GM23338 (cell line): ENCODE results near the gene TPR. TPM values are rescaled to one million over a fixed set of nuclear protein-coding genes. Genes with fewer than 3 reads are reported as not detected.

Experiments used
- ATAC-seq: fragments of 200-7000 bp; cut with Tn5 transposase; 3 replicates; pipeline ENCODE4 v1.9.1; 2020
- DNase-seq: peaks from one replicate; pipeline ENCODE4 v3.0.0-alpha.2; 2015; ENCODE audit warnings: low spot score
- H2AFZ ChIP-seq: fragments of 200-600 bp; sonication (generic); 2 replicates; pipeline ENCODE4 v1.8.0; 2016; ENCODE audit warnings: antibody characterized with exemption, mild to moderate bottlenecking, moderate library complexity
- H3F3A ChIP-seq: fragments of 200-600 bp; sonication (generic); replicated peaks from 2 replicates; pipeline ENCODE4 v1.8.0; 2017; ENCODE audit warnings: antibody characterized with exemption, mixed run types, low read depth
- H3K27ac ChIP-seq: fragments of 200-600 bp; sonication (generic); 2 replicates; pipeline ENCODE4 v1.6.1; 2016; ENCODE audit warnings: low read depth
- H3K27me3 ChIP-seq: fragments of 200-600 bp; sonication (generic); 2 replicates; pipeline ENCODE4 v1.8.0; 2016; ENCODE audit warnings: mild to moderate bottlenecking, mixed run types, moderate library complexity; ENCODE audit not compliant: insufficient read depth
- H3K36me3 ChIP-seq: fragments of 200-600 bp; sonication (generic); 2 replicates; pipeline ENCODE4 v1.8.0; 2016; ENCODE audit warnings: mild to moderate bottlenecking; ENCODE audit not compliant: insufficient read depth
- H3K4me1 ChIP-seq: fragments of 200-600 bp; sonication (generic); 2 replicates; pipeline ENCODE4 v1.8.0; 2016; ENCODE audit warnings: mild to moderate bottlenecking, moderate library complexity; ENCODE audit not compliant: insufficient read depth
- H3K4me2 ChIP-seq: fragments of 200-600 bp; sonication (generic); 2 replicates; pipeline ENCODE4 v1.7.1; 2017; ENCODE audit warnings: mixed run types
- H3K4me3 ChIP-seq: fragments of 200-600 bp; sonication (generic); 2 replicates; pipeline ENCODE4 v1.6.1; 2016; ENCODE audit warnings: mixed run types
- H3K79me2 ChIP-seq: fragments of 200-600 bp; sonication (generic); replicated peaks from 2 replicates; pipeline ENCODE4 v1.8.0; 2017; ENCODE audit warnings: mild to moderate bottlenecking; ENCODE audit not compliant: insufficient read depth
- H3K9me2 ChIP-seq: fragments of 200-600 bp; sonication (generic); 2 replicates; pipeline ENCODE4 v1.8.0; 2017; ENCODE audit not compliant: insufficient read depth
- H4K20me1 ChIP-seq: fragments of 200-600 bp; sonication (generic); replicated peaks from 2 replicates; pipeline ENCODE4 v1.8.0; 2017; ENCODE audit warnings: mild to moderate bottlenecking; ENCODE audit not compliant: insufficient read depth
- H3K27ac Mint-ChIP-seq: 2 replicates; pipeline ENCODE4 v1.8.0; 2020; ENCODE audit warnings: inconsistent platforms, mild to moderate bottlenecking, moderate library complexity, mixed read lengths
- H3K27me3 Mint-ChIP-seq: 3 replicates; pipeline ENCODE4 v1.8.0; 2022; ENCODE audit warnings: low read depth, mild to moderate bottlenecking, moderate library complexity, mixed read lengths, inconsistent platforms; ENCODE audit not compliant: insufficient read depth, poor library complexity
- H3K36me3 Mint-ChIP-seq: 3 replicates; pipeline ENCODE4 v1.8.0; 2021; ENCODE audit warnings: low read depth, mild to moderate bottlenecking, inconsistent platforms, moderate library complexity, mixed read lengths
- H3K4me1 Mint-ChIP-seq: 3 replicates; pipeline ENCODE4 v1.8.0; 2020; ENCODE audit warnings: mild to moderate bottlenecking, inconsistent platforms, mixed read lengths
- H3K4me3 Mint-ChIP-seq: 3 replicates; pipeline ENCODE4 v1.8.0; 2021; ENCODE audit warnings: moderate library complexity, mild to moderate bottlenecking, inconsistent platforms, mixed read lengths
- H3K9me3 Mint-ChIP-seq: 3 replicates; pipeline ENCODE4 v1.8.0; 2020; ENCODE audit warnings: moderate library complexity, mild to moderate bottlenecking, inconsistent platforms, mixed read lengths
- CREB1 ChIP-seq: fragments of 250-450 bp; sonication (Bioruptor Pico); IDR thresholded peaks from 2 replicates; pipeline ENCODE4 v1.5.0; 2020; ENCODE audit warnings: low read depth, mild to moderate bottlenecking, moderate library complexity
- ETS1 ChIP-seq: IDR thresholded peaks from 2 replicates; pipeline ENCODE4 v1.6.1; 2016; ENCODE audit warnings: antibody characterized with exemption
- EZH2 ChIP-seq: fragments of 200-600 bp; sonication (generic); IDR thresholded peaks from one replicate; pipeline ENCODE4 v1.8.0; 2017; ENCODE audit warnings: antibody characterized with exemption, mild to moderate bottlenecking, low read depth; ENCODE audit not compliant: unreplicated experiment
- EZH2phosphoT487 ChIP-seq: fragments of 200-600 bp; sonication (generic); IDR thresholded peaks from one replicate; pipeline ENCODE4 v1.8.1; 2018; ENCODE audit warnings: antibody characterized with exemption; ENCODE audit not compliant: unreplicated experiment
- JUNB ChIP-seq: IDR thresholded peaks from one replicate; pipeline ENCODE4 v1.6.1; 2016; ENCODE audit warnings: antibody characterized with exemption; ENCODE audit not compliant: unreplicated experiment
- NANOG ChIP-seq: IDR thresholded peaks from 2 replicates; pipeline ENCODE4 v1.6.1; 2016; ENCODE audit warnings: antibody characterized with exemption, borderline replicate concordance
- POLR2AphosphoS5 ChIP-seq: IDR thresholded peaks from 2 replicates; pipeline ENCODE4 v1.6.1; 2016; ENCODE audit warnings: antibody characterized with exemption, low read depth
- STAT1 ChIP-seq: IDR thresholded peaks from one replicate; pipeline ENCODE4 v1.6.1; 2016; ENCODE audit warnings: antibody characterized with exemption; ENCODE audit not compliant: unreplicated experiment
- ZNF114 ChIP-seq: fragments of 250-450 bp; sonication (Bioruptor Pico); IDR thresholded peaks from 2 replicates; pipeline ENCODE4 v1.5.0; 2020; ENCODE audit warnings: mild to moderate bottlenecking, moderate library complexity
- ZNF331 ChIP-seq: fragments of 250-450 bp; sonication (Bioruptor Pico); IDR thresholded peaks from 2 replicates; pipeline ENCODE4 v1.5.0; 2020; ENCODE audit warnings: low read depth, mild to moderate bottlenecking, moderate library complexity
- ZNF462 ChIP-seq: fragments of 250-450 bp; sonication (Bioruptor Pico); IDR thresholded peaks from 2 replicates; pipeline ENCODE4 v1.5.0; 2020; ENCODE audit warnings: mild to moderate bottlenecking, moderate library complexity
- polyA plus RNA-seq: library from polyadenylated mRNA; unstranded; fragments of >200 nt; fragmentation: Nextera tagmentation; extraction: Ambion mirVana; gene quantifications from 2 replicates; pipeline ENCODE4 v1.2.1, GENCODE V29; 2016
- total RNA-seq: library from RNA; depleted of rRNA; stranded (reverse); fragments of >200 nt; shearing (Covaris generic); gene quantifications from 2 replicates; pipeline ENCODE4 v1.2.3, GENCODE V29; 2014
- TF ChIP-seq, protein P1 (sequence below), 2 experiments: fragments of 200-600 bp in 1 of 2; sonication (generic) in 1 of 2; conservative IDR thresholded peaks; 2 replicates each; pipeline versions ENCODE4 v1.5.1 to v1.6.1; 2016 to 2017; ENCODE audit warnings: antibody characterized with exemption in 2 of 2, low read depth in 2 of 2, mild to moderate bottlenecking in 2 of 2, moderate library complexity in 1 of 2
- TF ChIP-seq, protein P2 (sequence below): IDR thresholded peaks from one replicate; pipeline ENCODE4 v1.6.1; 2018; ENCODE audit warnings: antibody characterized with exemption; ENCODE audit not compliant: unreplicated experiment

Gene TPR
- total and polyA plus RNA-seq, 2 experiments from 2014 or later: 108 to 220 TPM

- Mint-ChIP-seq H3K27me3 (no peaks in the 10 kb centered on the region), H3K36me3 (no peaks in the 10 kb centered on the region; the same call in 2 of the 3 replicates), H3K27ac (no peak overlapping the region), H3K9me3 (no peaks in the 10 kb centered on the region), H3K4me1 (no peaks in the 10 kb centered on the region), H3K4me3 (no peak overlapping the region)
- no peaks in the 10 kb centered on the region for H3K4me1 ChIP-seq
- ATAC-seq (no peak), DNase-seq (no peak)
- TF ChIP-seq ETS1: no peak
- TF ChIP-seq, protein P1, sequence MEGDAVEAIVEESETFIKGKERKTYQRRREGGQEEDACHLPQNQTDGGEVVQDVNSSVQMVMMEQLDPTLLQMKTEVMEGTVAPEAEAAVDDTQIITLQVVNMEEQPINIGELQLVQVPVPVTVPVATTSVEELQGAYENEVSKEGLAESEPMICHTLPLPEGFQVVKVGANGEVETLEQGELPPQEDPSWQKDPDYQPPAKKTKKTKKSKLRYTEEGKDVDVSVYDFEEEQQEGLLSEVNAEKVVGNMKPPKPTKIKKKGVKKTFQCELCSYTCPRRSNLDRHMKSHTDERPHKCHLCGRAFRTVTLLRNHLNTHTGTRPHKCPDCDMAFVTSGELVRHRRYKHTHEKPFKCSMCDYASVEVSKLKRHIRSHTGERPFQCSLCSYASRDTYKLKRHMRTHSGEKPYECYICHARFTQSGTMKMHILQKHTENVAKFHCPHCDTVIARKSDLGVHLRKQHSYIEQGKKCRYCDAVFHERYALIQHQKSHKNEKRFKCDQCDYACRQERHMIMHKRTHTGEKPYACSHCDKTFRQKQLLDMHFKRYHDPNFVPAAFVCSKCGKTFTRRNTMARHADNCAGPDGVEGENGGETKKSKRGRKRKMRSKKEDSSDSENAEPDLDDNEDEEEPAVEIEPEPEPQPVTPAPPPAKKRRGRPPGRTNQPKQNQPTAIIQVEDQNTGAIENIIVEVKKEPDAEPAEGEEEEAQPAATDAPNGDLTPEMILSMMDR (conservative IDR thresholded peaks at IDR 0.05; ENCODE audit: low read depth in 2 of 2): no peak
- no peak for TF ChIP-seq CREB1 (CRISPR knock-in tag)
- TF ChIP-seq EZH2phosphoT487: no peak
- no peak for TF ChIP-seq JUNB
- no peak for TF ChIP-seq EZH2
- TF ChIP-seq STAT1: no peak
- TF ChIP-seq, protein P2, sequence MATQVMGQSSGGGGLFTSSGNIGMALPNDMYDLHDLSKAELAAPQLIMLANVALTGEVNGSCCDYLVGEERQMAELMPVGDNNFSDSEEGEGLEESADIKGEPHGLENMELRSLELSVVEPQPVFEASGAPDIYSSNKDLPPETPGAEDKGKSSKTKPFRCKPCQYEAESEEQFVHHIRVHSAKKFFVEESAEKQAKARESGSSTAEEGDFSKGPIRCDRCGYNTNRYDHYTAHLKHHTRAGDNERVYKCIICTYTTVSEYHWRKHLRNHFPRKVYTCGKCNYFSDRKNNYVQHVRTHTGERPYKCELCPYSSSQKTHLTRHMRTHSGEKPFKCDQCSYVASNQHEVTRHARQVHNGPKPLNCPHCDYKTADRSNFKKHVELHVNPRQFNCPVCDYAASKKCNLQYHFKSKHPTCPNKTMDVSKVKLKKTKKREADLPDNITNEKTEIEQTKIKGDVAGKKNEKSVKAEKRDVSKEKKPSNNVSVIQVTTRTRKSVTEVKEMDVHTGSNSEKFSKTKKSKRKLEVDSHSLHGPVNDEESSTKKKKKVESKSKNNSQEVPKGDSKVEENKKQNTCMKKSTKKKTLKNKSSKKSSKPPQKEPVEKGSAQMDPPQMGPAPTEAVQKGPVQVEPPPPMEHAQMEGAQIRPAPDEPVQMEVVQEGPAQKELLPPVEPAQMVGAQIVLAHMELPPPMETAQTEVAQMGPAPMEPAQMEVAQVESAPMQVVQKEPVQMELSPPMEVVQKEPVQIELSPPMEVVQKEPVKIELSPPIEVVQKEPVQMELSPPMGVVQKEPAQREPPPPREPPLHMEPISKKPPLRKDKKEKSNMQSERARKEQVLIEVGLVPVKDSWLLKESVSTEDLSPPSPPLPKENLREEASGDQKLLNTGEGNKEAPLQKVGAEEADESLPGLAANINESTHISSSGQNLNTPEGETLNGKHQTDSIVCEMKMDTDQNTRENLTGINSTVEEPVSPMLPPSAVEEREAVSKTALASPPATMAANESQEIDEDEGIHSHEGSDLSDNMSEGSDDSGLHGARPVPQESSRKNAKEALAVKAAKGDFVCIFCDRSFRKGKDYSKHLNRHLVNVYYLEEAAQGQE: no peak
- no peak for TF ChIP-seq POLR2AphosphoS5
- no peak for TF ChIP-seq ZNF462 (CRISPR knock-in tag)
- TF ChIP-seq NANOG: no peak
- no peak for TF ChIP-seq ZNF114 (CRISPR knock-in tag)
- no peak for TF ChIP-seq ZNF331 (CRISPR knock-in tag)
- H3F3A ChIP-seq: no peaks in the 10 kb centered on the region
- no peak overlapping the region for H3K4me3 ChIP-seq
- H3K36me3 ChIP-seq: peaks cover under 1% of the 10 kb centered on the region; the same call in 1 of the 2 replicates
- no peaks in the 10 kb centered on the region for H3K79me2 ChIP-seq
- no peak overlapping the region for H3K4me2 ChIP-seq
- H4K20me1 ChIP-seq: peaks cover 5% of the 10 kb centered on the region; the same call in 1 of the 2 replicates
- H2AFZ ChIP-seq: no peak overlapping the region
- H3K27ac ChIP-seq: no peak overlapping the region
- H3K9me2 ChIP-seq: no peaks in the 10 kb centered on the region
- H3K27me3 ChIP-seq: no peaks in the 10 kb centered on the region
These were observed 38.3 kb upstream of the TPR start for GRCh38 chr1:186413319-186413718.
